HL-60/S4 treated with phorbol 12-myristate 13-acetate at 8.2 ng/mL for 4 days and 3 days (cell line): ENCODE data around the gene MYMX.
"Not testable (repeated sequence)": the region's sequence is repeated elsewhere in the genome, so short reads cannot be mapped to it uniquely, and the experiment has no call there.

Experiments
- in situ Hi-C: fragments of 300-500 bp; cut with MboI; formaldehyde crosslinking; loops from 2 replicates; pipeline ENCODE4 v1.15.0; 2022; ENCODE audit warnings: low sequenced_read_pairs

The MYMX gene

DNA sequence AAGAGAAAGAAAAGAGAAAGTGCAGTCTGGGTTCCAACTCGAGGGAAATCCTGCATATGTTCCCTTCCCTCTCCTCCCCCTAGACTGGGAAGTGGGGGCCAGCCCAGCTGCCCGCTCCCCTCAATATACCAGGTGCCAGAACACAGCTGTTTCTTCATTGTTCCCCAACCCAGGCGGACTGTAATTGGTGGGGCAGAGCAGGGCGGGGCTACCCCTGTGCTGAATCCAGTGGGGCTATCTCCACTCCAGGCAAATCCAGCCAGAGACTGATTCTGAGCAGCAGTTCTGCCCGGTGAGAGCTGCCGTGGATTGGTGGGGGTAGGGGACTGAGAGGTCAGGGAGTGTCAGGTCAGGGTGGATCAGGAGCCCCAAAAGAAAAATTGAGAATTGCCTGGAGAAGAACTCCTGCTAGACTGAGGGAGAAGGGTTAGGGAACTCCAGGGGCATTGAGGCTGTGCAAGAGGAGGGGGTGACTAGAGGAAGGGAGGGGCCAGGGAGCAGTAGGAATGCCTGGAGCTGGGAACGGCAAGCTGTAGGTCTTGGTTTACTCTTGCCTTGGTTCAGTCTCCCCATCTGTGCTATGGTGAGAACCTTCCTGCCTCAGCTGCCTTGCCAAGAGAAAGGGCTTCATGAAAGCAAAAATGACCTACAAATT lies at the start of gene MYMX:
TSS of gene MYMX (plus strand) at position 250 of the 655 bp plus-strand sequence. CDS start 546 bp downstream, outside the sequence.
- in situ Hi-C loops: no loop called here

DNA sequence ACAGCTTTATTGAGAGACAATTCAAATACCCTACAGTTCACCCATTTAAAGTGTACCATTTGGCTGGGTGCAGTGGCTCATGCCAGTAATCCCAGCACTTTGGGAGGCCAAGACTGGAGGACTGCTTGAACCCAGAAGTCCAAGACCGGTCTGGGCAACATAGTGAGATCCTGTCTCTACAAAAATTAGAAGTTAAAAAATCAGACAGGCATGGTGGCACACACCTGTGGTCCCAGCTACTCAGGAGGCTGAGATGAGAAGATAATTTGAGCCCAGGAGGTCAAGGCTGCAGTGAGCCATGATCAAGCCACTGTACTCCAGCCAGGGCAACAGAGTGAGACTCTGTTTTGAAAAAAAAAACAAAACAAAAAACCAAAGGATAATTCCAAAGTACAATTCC lies 49.2 kb upstream of the MYMX start:
- in situ Hi-C loops: no loop called here

DNA sequence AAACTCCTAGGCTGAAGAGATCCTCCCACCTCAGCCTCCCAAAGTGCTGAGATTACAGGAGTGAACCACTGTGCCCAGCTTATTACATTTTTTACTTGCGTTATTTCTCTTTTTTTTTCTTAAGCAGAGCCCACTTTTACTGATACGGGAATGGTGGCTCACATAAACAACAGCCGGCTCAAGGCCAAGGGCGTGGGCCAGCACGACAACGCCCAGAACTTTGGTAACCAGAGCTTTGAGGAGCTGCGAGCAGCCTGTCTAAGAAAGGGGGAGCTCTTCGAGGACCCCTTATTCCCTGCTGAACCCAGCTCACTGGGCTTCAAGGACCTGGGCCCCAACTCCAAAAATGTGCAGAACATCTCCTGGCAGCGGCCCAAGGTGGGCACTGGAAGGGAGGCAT lies 47.6 kb upstream of the MYMX start:
- in situ Hi-C loops: no loop called here

DNA sequence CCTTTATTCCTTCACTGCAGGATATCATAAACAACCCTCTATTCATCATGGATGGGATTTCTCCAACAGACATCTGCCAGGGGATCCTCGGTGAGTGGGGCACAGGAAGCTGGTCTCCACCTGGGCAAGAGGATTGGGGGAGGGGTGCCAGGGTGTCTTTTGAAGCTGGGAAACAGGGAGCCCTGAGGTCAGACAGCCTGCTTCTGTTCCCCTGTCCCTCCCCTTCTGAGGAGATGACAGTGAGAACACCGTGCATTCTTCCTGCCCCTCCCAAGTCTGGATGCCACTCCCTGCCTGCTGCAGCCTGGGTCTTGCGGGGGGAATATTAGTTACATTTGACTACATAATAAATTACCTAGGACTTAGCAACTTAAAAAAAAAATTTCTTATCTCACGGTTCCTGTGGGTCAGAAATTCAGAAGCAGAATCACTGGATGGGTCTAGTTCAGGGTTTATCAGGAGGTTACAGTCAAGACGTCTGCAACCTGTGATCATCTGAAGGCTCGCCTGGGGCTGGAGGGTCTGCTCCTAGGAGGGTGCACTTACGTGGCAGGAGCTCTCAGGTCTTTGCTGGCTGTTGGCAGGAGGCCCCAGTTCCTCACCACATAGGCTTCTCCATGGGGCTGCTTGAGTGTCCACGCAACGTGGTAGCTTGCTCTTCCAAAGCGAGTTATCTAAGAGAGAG lies 46.7 kb upstream of the MYMX start:
- in situ Hi-C loops: no loop called here

DNA sequence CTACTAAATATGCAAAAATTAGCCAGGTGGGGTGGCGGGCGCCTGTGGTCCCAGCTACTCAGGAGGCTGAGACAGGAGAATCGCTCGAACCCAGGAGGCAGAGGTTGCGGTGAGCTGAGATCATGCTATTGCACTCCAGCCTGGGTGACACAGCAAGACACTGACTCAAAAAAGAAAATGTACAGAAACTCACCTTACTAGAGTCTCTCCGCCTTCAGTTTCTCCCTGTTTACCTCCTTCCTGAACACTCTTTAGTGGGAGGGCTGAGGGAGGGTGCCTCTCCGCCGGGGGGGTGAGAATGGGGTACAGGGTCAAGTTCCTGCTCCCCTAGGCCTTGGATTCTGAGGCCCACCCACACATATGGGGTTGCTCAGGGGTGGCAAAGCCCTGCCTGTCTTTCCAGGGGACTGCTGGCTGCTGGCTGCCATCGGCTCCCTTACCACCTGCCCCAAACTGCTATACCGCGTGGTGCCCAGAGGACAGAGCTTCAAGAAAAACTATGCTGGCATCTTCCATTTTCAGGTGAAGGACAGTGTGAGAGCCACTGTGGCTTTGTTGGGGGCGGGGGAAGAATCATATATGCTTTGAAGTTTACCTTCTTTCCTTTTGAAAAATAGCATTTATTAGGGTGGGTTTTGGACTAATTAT lies 44.7 kb upstream of the MYMX start:
- in situ Hi-C loops: no loop called here

DNA sequence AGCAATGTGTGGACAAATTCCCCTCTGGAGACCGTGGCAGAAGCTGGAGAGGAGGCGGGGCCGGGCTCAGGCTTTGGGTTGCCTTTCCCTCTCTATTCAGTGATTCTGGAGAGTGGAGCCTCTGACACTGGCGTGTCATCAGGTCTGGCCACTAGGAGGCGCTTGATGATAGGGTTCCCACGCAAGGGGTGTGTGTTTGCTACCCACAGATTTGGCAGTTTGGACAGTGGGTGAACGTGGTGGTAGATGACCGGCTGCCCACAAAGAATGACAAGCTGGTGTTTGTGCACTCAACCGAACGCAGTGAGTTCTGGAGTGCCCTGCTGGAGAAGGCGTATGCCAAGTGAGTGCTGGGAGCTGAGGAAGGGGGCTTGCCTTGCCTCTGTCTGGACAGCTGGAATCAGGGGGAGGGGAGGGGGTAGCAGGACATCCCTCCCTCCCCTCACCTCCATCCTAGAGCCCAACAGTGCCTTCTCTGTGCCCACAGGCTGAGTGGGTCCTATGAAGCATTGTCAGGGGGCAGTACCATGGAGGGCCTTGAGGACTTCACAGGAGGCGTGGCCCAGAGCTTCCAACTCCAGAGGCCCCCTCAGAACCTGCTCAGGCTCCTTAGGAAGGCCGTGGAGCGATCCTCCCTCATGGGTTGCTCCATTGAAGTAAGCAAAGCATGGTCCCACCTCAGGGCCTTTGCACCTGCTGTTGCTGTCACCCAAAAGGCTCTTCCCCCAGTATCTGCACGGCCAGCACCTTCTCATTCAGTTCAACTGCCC lies 43.8 kb upstream of the MYMX start:
- in situ Hi-C loops: no loop called here

DNA sequence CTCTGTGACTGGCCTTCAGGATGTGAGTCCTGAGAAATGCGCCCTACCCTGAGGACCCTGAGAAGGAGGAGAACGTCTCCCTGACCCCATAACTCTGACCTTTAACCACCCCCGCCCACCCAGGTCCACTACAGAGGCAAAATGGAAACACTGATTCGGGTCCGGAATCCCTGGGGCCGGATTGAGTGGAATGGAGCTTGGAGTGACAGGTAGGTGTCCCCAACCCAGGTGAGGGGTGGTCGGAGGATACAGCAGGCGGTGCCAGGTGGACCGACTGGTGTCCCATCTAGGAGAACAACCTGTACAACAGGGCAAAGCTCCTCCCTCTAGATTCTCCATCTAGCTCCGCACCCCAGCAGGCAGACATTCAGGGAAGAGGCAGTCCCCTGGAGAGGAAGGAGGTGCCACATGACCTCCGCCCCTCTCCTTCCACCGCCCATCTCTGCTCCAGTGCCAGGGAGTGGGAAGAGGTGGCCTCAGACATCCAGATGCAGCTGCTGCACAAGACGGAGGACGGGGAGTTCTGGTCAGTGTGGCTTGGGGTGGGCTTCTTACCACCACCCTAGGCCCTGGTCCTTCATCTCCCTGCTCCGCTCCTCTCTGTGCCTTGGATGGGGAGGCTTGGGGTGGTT lies 40.5 kb upstream of the MYMX start:
- in situ Hi-C loops: no loop called here

DNA sequence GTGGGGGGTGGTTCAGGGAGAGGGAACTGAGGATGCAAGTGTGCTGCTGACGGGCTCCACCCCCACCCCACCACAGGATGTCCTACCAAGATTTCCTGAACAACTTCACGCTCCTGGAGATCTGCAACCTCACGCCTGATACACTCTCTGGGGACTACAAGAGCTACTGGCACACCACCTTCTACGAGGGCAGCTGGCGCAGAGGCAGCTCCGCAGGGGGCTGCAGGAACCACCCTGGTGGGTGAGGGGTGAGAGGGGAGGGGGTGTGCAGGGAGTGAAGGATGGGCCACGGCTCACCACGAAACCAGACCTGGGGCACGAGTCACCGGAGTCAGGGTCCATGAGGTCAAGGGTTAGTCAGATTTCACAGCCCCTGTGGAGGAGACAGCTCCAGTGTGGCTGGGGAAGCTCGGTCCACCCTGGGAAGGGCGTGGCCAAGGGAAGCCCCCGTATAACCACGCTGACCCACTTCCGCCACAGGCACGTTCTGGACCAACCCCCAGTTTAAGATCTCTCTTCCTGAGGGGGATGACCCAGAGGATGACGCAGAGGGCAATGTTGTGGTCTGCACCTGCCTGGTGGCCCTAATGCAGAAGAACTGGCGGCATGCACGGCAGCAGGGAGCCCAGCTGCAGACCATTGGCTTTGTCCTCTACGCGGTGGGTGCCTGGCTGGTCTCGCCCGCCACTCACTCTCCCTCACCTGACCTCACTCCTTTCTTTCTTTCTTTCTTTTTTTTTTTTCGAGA lies 39.8 kb upstream of the MYMX start:
- in situ Hi-C loops: no loop called here

DNA sequence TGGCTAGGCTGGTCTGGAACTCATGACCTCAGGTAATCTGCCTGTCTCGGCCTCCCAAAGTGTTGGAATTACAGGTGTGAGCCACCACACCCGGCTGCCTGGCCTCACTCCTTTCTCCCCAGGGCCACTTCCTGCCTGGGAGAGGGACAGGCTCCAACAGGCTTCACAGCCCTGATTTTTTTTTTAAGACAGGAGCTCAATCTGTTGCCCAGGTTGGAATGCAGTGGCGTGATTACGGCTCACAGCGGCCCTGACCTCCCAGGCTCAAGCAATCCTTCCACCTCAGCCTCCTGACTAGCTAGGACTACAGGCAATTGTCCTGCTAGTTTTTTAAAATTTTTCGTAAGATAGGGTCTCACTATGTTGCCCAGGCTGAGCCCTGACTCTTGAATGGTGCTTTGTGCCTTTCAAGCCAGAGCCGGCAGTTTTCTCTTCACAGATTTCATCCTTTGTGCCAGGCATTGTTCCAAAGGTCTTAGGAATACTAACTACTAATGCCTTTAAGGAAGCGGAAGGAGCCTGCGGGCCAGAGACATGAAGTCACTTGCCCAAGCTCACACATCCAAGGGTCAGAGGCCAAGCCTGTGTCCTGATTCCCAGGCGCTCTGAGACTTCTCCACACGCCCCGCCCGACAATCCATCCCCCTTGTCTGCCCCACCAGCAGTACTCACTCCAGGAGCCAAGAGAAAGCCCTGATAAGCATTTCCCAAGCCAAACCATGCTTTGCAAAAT lies 38.9 kb upstream of the MYMX start:
- in situ Hi-C loops: no loop called here

DNA sequence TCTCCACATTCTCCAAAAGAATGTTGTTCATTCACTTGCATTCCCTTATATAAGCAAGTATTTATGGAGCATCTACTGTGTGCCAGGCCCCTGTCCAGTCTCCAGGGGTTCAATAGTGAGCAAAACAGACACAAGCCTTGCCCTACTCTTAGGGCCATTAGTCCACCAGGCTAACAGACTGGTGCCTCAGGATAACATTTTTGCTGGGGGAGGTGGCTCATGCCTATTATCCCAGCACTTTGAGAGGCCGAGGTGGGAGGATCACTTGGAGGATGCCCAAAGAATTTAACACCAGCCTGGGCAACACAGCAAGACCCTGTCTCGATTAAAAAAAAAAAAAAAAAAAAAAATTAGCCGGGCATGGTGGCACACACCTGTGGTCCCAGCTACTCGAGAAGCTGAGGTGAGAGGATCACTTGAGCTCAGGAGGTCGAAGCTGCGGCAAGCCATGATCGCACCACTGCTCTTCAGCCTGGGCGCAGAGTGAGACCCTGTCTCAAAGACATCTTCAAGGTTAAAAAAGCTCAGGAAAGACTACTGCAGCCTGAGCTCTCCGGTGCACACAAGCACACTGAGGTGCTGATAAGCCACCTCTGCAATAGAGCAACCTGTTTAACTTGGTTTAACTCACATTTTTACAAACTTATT lies 38.2 kb upstream of the MYMX start:
- in situ Hi-C loops: no loop called here

DNA sequence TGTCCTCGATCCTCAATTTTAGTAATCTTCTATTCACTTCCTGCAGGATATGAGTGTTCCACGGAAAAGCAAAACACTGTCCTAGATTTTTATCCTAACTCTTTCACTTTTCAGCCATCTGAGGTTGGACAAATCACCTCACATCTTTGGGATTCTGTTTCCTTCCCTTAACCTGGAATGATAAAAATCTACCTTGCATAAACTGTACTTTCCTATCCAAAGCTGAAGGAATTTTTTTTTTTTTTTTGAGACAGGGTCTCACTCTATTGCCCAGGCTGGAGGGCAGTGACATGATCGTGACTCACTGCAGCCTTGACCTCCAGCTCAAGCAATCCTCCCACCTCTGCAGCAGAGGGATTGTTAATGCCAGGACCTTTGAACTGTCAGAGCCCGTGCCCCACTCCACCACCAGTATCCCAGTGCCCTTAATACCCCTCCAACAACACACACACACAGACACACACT lies 37.6 kb upstream of the MYMX start:
- in situ Hi-C loops: no loop called here

DNA sequence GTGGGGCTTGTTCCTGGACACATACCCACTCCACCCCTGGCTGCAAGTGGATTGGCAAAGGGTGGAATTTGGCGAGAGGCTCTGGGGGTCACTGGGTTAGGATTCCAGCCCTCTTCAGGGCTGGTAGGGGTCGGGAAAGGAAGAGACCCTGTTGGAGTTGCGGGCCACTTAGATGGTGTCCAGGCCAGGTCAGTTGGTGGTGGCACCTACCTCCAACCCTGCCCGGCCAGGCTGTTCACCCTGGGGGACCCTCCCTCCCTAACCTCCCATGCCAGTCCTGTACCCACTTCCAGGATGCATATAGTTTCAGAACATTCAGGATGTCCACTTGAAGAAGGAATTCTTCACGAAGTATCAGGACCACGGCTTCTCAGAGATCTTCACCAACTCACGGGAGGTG lies 37.1 kb upstream of the MYMX start:
- in situ Hi-C loops: no loop called here

DNA sequence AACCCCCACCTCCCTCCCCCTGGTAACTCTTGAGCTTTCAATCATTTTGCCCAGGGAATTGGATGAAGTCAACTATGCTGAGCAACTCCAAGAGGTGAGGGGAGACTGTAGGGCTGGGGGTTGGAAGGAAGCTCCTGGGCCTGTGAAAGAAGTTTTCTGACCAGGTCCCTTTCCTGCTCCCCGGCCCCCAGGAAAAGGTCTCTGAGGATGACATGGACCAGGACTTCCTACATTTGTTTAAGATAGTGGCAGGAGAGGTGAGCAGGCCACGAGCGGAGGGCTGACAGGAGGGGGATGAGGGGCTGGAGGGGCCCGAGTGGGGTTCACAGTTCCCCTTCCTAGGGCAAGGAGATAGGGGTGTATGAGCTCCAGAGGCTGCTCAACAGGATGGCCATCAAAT lies 36.3 kb upstream of the MYMX start:
- in situ Hi-C loops: no loop called here

DNA sequence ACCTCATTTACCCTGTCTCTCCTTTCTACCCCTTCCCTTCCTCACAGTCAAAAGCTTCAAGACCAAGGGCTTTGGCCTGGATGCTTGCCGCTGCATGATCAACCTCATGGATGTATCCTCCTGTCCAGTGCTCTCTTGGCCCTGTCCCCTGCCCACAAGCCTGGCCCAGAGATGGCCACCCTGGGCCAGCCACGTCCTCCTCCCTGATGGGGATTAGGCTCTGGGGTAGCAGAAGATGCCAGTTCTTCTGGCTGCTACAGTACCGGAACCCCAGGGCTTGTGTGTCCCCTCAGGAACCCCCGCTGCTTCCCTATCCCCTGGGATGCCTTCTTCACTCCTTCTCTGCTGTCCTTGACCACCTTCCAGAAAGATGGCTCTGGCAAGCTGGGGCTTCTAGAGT lies 35.8 kb upstream of the MYMX start:
- in situ Hi-C loops: no loop called here

DNA sequence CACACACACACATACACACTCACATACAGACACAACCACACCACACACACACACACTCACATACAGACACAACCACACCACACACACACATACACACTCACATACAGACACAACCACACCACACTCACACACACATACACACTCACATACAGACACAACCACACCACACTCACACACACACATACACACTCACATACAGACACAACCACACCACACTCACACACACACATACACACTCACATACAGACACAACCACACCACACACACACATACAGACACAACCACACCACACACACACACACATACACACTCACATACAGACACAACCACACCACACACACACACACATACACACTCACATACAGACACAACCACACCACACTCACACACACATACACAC lies 34.9 kb upstream of the MYMX start:
- in situ Hi-C loops: not testable (repeated sequence)

DNA sequence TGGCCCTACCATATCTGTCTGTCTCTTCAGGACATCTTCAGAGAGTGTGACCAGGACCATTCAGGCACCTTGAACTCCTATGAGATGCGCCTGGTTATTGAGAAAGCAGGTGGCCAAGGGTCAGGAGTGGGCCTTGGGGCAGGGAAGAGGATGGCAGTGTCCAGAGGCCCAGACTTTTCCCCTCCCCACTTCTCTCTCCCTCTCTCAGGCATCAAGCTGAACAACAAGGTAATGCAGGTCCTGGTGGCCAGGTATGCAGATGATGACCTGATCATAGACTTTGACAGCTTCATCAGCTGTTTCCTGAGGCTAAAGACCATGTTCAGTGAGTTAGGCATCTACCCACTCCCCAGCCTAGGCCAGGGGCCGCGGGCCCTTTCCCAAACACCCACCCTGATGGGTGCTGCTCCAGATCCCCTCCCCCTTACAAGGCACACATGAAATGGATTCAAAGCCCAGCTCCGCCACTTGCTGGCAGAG lies 33.8 kb upstream of the MYMX start:
- in situ Hi-C loops: no loop called here

DNA sequence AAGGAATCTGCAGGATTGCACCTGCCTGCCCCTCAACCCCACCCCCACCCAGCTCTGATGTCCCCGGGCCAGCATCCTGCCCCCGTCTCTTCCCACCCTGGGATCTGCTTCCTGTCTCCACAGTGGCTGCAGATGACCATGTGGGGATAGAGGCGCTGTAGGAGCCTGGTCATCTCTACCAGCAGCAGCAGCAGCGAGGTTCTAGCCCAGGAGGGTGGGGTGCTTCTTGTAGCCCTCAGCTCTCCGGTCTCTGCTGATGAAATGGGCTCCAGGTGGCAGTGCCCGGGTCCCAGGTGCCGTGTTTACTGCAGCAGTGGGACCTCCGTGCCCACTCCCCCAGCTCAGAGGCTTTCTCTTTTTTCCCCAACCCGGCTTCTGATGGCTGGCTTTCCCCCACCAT lies 32.9 kb upstream of the MYMX start:
- in situ Hi-C loops: no loop called here

DNA sequence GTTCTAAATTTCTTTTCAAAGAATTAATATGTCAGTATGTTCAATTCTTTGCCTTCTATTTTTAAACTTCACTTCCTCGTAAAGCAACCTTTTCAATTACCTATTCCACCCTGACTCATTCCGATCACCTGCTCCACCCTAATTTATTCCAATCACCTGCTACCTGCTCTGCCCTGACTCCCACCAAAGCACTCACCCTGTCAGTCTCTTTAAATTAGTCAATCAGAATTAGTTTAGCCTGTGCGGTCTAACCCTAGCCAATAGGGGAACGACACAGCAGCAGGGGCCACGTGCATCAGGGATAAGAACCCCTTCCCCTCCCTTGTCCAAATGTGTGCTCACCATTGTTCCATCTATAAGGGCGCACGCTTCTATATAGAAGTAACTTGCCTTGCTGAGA lies 31.4 kb upstream of the MYMX start:
- in situ Hi-C loops: not testable (repeated sequence)
